Stomach (tissue), 9 donors: Measurements from ENCODE around the gene THSD4. TPM values are rescaled to one million over a fixed set of nuclear protein-coding genes. Genes with fewer than 3 reads are reported as not detected.

ENCODE experiments used
- DNase-seq, 2 donors: peaks; one replicate each; pipeline versions ENCODE4 v3.0.0 to v3.0.0-alpha.2; 2013 to 2019
- H3K27ac ChIP-seq, 5 donors: fragments of 200-600 bp in 4 of 5; sonication (generic) in 4 of 5; one replicate each; pipeline ENCODE4 v1.5.1; 2013 to 2019; ENCODE audit warnings: mild to moderate bottlenecking in 1 of 5, moderate library complexity in 1 of 5
- H3K27me3 ChIP-seq, 3 donors: fragments of 200-600 bp; sonication (generic); one replicate each; pipeline ENCODE4 v1.5.1; 2017 to 2019; ENCODE audit warnings: mixed run types in 1 of 3
- H3K36me3 ChIP-seq, 4 donors: fragments of 200-600 bp; sonication (generic); 1 replicate in 3 of 4; 2 replicates in 1 of 4; pipeline ENCODE4 v1.5.1; 2016 to 2019
- H3K4me1 ChIP-seq, 4 donors: fragments of 200-600 bp; sonication (generic); one replicate each; pipeline ENCODE4 v1.5.1; 2016 to 2019
- H3K4me3 ChIP-seq, 4 donors: fragments of 200-600 bp; sonication (generic) in 3 of 4; one replicate each; pipeline ENCODE4 v1.5.1; 2016 to 2019; ENCODE audit warnings: mild to moderate bottlenecking in 1 of 4
- H3K9me3 ChIP-seq, 4 donors: fragments of 200-600 bp; sonication (generic); one replicate each; pipeline ENCODE4 v1.5.1; 2016 to 2019
- EP300 ChIP-seq: sonication (generic); formaldehyde crosslinking; IDR thresholded peaks from one replicate; pipeline ENCODE4 v1.6.1; 2017; ENCODE audit warnings: antibody characterized with exemption
- POLR2A ChIP-seq, 4 donors: fragments of 450-650 bp; IDR thresholded peaks; one replicate each; pipeline ENCODE4 v1.6.1; 2016; ENCODE audit warnings: antibody characterized with exemption in 4 of 4, control low read depth in 2 of 4, mild to moderate bottlenecking in 1 of 4, moderate library complexity in 1 of 4
- POLR2AphosphoS5 ChIP-seq, 3 donors: sonication (generic); formaldehyde crosslinking; IDR thresholded peaks; one replicate each; pipeline ENCODE4 v1.6.1; 2016; ENCODE audit warnings: antibody characterized with exemption in 3 of 3
- WGBS, 5 donors: extraction: QIAGEN DNeasy Blood & Tissue Kit in 3 of 5; methylation state at CpG; one replicate each; pipeline versions ENCODE4 v1.1.5 to v1.1.7; 2013 to 2018; 5-methylcytosine and 5-hydroxymethylcytosine counted together
- intact Hi-C: fragments of 100-400 bp; cut with DNase I; formaldehyde crosslinking; loops from one replicate; pipeline ENCODE4 v1.15.1; 2023; ENCODE audit warnings: low total_unique reads
- polyA plus RNA-seq, 3 donors: library from polyadenylated mRNA; stranded (reverse); fragments of 200-250 nt; gene quantifications; one replicate each; pipeline ENCODE4 v1.2.3, GENCODE V29; 2013
- total RNA-seq, 5 donors: library from RNA; depleted of rRNA; stranded (reverse); fragments of >200 nt; gene quantifications; one replicate each; pipeline versions ENCODE4 v1.1.0 to v1.2.3, GENCODE V29; 2014 to 2016
- TF ChIP-seq, protein P1 (sequence below), 7 experiments: fragments of 450-650 bp in 4 of 7; fragments of 200-600 bp in 3 of 7; sonication (generic) in 3 of 7; IDR thresholded peaks; one replicate each; pipeline ENCODE4 v1.5.1; 2016 to 2019; ENCODE audit warnings: antibody characterized with exemption in 7 of 7, control low read depth in 2 of 7, mild to moderate bottlenecking in 1 of 7
- donor health status: healthy with polysubstance abuse.
- donor health status: Bipolar disorder and iron deficiency.
- donor health status: healthy.

THSD4 gene
- total and polyA plus RNA-seq, 8 donors, result 1.8 to 79.4 (median 22.0) TPM

DNA sequence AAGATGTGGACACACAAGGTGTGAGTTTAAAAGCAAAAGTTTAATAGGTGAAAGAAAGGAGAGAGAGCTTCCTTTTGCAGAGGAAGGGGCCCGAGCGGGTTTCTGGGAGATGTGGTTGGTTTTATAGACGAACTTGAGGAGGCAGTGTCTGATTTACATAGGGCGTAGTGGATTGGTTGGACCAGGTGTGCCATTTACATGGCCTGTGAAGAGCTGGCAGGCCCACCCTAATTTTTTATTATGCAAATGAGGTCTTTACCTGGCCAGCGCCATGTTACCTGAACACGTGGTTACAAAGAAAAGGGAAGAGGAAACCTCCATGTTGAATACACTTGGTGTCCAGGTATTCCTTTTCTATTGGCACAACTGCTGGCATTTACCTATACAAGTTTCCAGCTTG lies 42.8 kb upstream of the THSD4 start:
- Histone ChIP-seq H3K27me3 (no peaks in the 10 kb centered on the region), H3K4me1 (peaks cover 0 to 3% (median 0%) of the 10 kb centered on the region in 4 donors), H3K36me3 (no peaks in the 10 kb centered on the region), H3K4me3 (no peak overlapping the region), H3K27ac (no peak overlapping the region), H3K9me3 (peaks cover 0 to 3% (median 0%) of the 10 kb centered on the region in 4 donors)
- WGBS, 5 donors, result 89 to 97% (median 94%) methylated on average over 6 of the region's 6 CpGs
- TF ChIP-seq EP300 (no peak), POLR2AphosphoS5 (IDR thresholded peaks at IDR 0.05) (no peak), POLR2A (IDR thresholded peaks at IDR 0.05) (no peak)
- TF ChIP-seq, protein P1, sequence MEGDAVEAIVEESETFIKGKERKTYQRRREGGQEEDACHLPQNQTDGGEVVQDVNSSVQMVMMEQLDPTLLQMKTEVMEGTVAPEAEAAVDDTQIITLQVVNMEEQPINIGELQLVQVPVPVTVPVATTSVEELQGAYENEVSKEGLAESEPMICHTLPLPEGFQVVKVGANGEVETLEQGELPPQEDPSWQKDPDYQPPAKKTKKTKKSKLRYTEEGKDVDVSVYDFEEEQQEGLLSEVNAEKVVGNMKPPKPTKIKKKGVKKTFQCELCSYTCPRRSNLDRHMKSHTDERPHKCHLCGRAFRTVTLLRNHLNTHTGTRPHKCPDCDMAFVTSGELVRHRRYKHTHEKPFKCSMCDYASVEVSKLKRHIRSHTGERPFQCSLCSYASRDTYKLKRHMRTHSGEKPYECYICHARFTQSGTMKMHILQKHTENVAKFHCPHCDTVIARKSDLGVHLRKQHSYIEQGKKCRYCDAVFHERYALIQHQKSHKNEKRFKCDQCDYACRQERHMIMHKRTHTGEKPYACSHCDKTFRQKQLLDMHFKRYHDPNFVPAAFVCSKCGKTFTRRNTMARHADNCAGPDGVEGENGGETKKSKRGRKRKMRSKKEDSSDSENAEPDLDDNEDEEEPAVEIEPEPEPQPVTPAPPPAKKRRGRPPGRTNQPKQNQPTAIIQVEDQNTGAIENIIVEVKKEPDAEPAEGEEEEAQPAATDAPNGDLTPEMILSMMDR (IDR thresholded peaks at IDR 0.05), result no peak
- intact Hi-C loops, result no loop called here
- no peak for DNase-seq

DNA sequence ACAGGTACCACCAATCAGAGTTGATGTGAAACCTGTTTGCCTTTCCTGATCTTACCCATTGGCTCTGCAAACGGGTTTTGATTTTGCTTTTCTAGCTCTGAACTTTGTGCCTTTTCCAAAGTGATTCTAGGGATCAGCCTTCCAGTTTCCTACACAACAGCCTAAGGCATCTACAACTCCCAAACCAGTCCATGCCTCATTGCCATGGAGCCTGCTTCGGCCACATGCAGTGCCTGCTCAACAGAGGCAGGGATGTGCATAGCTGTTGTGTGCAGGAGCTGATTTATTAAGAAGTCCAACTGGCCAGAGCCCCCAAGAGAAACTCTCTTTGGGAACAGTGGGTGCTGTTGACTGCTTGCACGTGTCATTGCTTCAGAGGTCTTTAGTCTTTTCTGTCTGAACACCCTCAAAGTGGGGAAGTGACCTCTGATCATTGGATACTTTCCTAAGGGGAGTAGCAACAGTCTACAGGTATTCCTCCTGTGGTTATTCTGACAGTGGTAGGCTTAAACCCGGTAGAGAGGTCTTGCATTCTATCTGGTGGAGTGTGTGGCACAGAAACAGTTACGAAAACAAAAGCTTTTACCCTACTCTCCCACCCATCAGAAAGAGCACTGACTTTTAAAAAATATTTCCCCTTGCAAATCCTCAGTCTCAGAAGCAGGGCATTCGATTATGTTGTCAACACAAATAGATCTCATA lies 36.6 kb upstream of the THSD4 start:
- intact Hi-C loops, result no loop called here
- Histone ChIP-seq H3K9me3 (peaks cover 0 to 3% (median 0%) of the 10 kb centered on the region in 4 donors), H3K4me1 (peaks cover 0 to 24% (median 9%) of the 10 kb centered on the region in 4 donors), H3K27ac (peak overlapping the region; percentile 67 to 87 (median 76)), H3K27me3 (no peaks in the 10 kb centered on the region), H3K4me3 (no peak overlapping the region), H3K36me3 (no peaks in the 10 kb centered on the region)
- WGBS, 5 donors, result 42 to 53% (median 46%) methylated on average over 6 of the region's 6 CpGs
- TF ChIP-seq EP300 (no peak), POLR2A (IDR thresholded peaks at IDR 0.05) (no peak), POLR2AphosphoS5 (IDR thresholded peaks at IDR 0.05) (no peak)
- TF ChIP-seq, protein P1 (IDR thresholded peaks at IDR 0.05), result no peak
- no peak for DNase-seq

DNA sequence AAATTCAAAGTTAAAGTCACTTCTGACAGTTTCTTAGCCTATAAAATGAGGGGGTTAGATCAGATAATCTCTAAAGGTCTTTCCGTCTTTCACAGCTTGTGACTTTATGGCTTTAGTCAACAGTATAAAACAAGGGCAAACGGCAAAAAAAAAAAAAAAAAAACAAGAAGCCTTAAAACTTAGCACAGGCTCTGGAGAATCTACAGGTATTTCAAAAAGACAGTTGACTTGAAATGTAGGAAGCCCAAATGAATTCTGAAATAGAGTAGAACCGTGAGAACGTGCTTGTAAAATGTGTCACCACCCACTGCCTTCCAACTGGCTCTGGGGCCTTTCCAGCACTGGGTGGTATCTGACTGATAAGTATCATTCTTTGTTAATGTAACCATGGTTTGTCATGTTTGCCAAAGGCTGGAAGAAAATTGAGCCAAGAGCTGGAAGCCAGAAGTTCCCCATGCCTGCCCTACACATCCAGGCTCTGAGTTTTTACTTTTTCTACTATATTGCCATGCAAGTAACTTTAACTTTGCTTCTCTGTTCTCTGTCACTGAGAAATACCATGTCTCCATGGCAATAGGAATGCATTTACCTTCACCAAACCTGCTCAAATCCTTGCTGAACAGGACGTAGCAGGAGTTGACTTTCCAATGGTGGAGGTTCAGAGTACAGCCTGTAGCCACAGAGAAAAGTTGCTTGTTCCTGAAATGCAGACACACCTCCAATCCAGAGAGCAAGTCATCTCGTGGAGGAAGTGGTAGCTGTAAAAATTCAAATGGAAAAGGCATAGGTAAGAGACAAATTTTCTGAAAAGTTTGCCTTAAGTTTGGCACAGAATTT lies 35.8 kb upstream of the THSD4 start:
- Histone ChIP-seq H3K36me3 (no peaks in the 10 kb centered on the region), H3K4me3 (peak overlapping the region in 1 of 4 donors; percentile 11), H3K27me3 (no peaks in the 10 kb centered on the region), H3K27ac (peak overlapping the region; percentile 75 to 87 (median 81)), H3K9me3 (peaks cover 0 to 3% (median 0%) of the 10 kb centered on the region in 4 donors), H3K4me1 (peaks cover 0 to 24% (median 9%) of the 10 kb centered on the region in 4 donors)
- TF ChIP-seq POLR2A (IDR thresholded peaks at IDR 0.05), result no peak
- peak in 2 of 3 donors; percentile 29 to 51 for TF ChIP-seq POLR2AphosphoS5 (IDR thresholded peaks at IDR 0.05)
- intact Hi-C loops, result no loop called here
- 23 to 47% (median 32%) methylated on average over 6 of the region's 6 CpGs for WGBS, 5 donors
- DNase-seq, result peak; percentile 77 to 84

DNA sequence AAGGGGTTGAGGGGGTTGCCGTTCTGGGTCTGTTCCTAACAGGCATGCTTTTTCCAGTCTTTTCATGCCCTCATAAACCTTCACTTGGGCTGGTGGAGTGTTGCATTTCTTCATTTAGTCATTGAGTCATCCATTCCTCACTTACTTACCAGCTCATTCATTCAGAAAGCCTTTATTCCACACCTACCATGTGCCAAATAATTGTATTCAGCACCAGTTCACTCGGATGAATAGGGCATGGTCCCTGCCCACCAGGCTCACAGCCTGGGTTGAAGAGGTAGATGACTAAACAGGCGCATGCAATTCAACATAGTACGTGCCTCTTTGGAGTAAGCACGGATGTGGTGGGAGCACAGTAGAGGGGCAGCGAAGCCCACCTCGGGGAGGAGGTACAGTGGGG lies 35.1 kb upstream of the THSD4 start:
- Histone ChIP-seq H3K36me3 (no peaks in the 10 kb centered on the region), H3K27me3 (no peaks in the 10 kb centered on the region), H3K9me3 (peaks cover 0 to under 1% (median 0%) of the 10 kb centered on the region in 4 donors), H3K27ac (peak overlapping the region; percentile 75 to 87 (median 81)), H3K4me1 (peaks cover 0 to 24% (median 9%) of the 10 kb centered on the region in 4 donors), H3K4me3 (no peak overlapping the region)
- intact Hi-C loops, result no loop called here
- WGBS, 5 donors, result 77 to 83% (median 78%) methylated on average over 7 of the region's 7 CpGs
- no peak for TF ChIP-seq POLR2A (IDR thresholded peaks at IDR 0.05)
- DNase-seq, result no peak

DNA sequence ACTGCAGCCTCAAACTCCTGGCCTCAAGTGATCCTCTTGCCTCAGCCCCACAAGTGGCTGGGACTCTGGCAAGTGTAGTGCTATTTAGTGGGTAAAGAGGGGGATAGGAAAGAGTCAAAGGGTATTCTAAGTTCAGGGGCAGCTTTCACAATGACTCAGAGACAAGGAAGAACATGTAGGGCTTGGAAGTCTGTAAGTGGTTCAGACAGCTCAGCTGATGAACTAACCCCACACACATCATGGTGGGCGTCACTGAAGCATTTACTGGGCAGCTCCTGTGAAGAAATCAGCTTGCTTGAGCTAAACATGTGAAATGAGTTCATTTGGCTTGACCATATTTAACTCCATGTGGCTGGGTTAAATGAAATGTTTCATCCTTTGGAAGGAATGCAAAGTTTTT lies 34.6 kb upstream of the THSD4 start:
- Histone ChIP-seq H3K36me3 (no peaks in the 10 kb centered on the region), H3K4me1 (peaks cover 0 to 24% (median 9%) of the 10 kb centered on the region in 4 donors), H3K9me3 (no peaks in the 10 kb centered on the region), H3K27me3 (no peaks in the 10 kb centered on the region), H3K27ac (peak overlapping the region; percentile 75 to 87 (median 81)), H3K4me3 (no peak overlapping the region)
- intact Hi-C loops, result no loop called here
- TF ChIP-seq EP300, result no peak
- no peak for TF ChIP-seq POLR2A (IDR thresholded peaks at IDR 0.05)
- TF ChIP-seq, protein P1 (IDR thresholded peaks at IDR 0.05), result no peak
- TF ChIP-seq POLR2AphosphoS5 (IDR thresholded peaks at IDR 0.05), result no peak
- DNase-seq, result peak in 1 of 2 donors; percentile 16
- 50 to 74% (median 64%) methylated on average over 1 of the region's 1 CpG for WGBS, 5 donors
